H1 (cell line): ENCODE measurements around the gene DDX50. TPM values are rescaled to one million over a fixed set of nuclear protein-coding genes. Genes with fewer than 3 reads are reported as not detected.

Source experiments
- CTCF ChIA-PET: fragments of 300-600 bp; sonication (Branson Sonifier 250); formaldehyde crosslinking; loops from one replicate; lab custom pipeline; 2021; ENCODE audit not compliant: partially characterized antibody; lab: Charles Lee
- POLR2A ChIA-PET: fragments of 300-600 bp; sonication (Branson Sonifier 250); formaldehyde crosslinking; loops from one replicate; lab custom pipeline; 2021; ENCODE audit warnings: inconsistent platforms; ENCODE audit not compliant: partially characterized antibody; lab: Charles Lee
- DNase-seq, 2 experiments: peaks; one replicate each; pipeline versions ENCODE4 v3.0.0 to v3.0.0-alpha.2; 2010 to 2022; ENCODE audit warnings: low spot score in 2 of 2, low read depth in 1 of 2, mixed read lengths in 1 of 2
- FAIRE-seq: peaks from 2 replicates; lab custom pipeline; 2011; peaks lifted over from hg19 to GRCh38; lab: Jason Lieb, UNC
- H2AFZ ChIP-seq: 2 replicates; pipeline ENCODE4 v1.8.1; 2012; ENCODE audit warnings: low read length, inconsistent platforms
- H2AK5ac ChIP-seq: 2 replicates; pipeline ENCODE4 v1.6.1; 2013; ENCODE audit warnings: low read depth, low read length
- H2BK120ac ChIP-seq: replicated peaks from 2 replicates; pipeline ENCODE3; 2013; ENCODE audit warnings: low read depth, low read length, inconsistent platforms
- H2BK12ac ChIP-seq: 2 replicates; pipeline ENCODE4 v1.6.1; 2013; ENCODE audit warnings: low read depth, low read length
- H2BK15ac ChIP-seq: 2 replicates; pipeline ENCODE4 v1.6.1; 2013; ENCODE audit warnings: low read length
- H2BK20ac ChIP-seq: 2 replicates; pipeline ENCODE4 v1.6.1; 2013; ENCODE audit warnings: low read length
- H2BK5ac ChIP-seq: 2 replicates; pipeline ENCODE4 v1.6.1; 2013; ENCODE audit warnings: low read depth, low read length
- H3K14ac ChIP-seq: 2 replicates; pipeline ENCODE4 v1.6.1; 2013; ENCODE audit warnings: inconsistent platforms; ENCODE audit not compliant: insufficient read length
- H3K18ac ChIP-seq: 2 replicates; pipeline ENCODE4 v1.6.1; 2013; ENCODE audit warnings: low read length; ENCODE audit errors: extremely low read depth
- H3K23ac ChIP-seq: 2 replicates; pipeline ENCODE4 v1.6.1; 2013; ENCODE audit warnings: inconsistent platforms; ENCODE audit not compliant: insufficient read length
- H3K23me2 ChIP-seq: 2 replicates; pipeline ENCODE4 v1.6.1; 2013; ENCODE audit warnings: low read depth, low read length
- H3K27ac ChIP-seq: 2 replicates; pipeline ENCODE4 v1.6.1; 2011; ENCODE audit warnings: low read depth, low read length, inconsistent platforms
- H3K27me3 ChIP-seq, 4 experiments: replicated peaks in 1 of 4; 1 replicate in 1 of 4; 2 replicates in 3 of 4; pipeline versions ENCODE4 v1.6.1 to v1.8.1; 2011 to 2013; ENCODE audit warnings: low read length in 3 of 4, mild to moderate bottlenecking in 3 of 4, inconsistent platforms in 2 of 4, mixed read lengths in 2 of 4, moderate library complexity in 1 of 4; ENCODE audit not compliant: control insufficient read depth in 3 of 4, insufficient read depth in 3 of 4; ENCODE audit errors: extremely low read depth in 1 of 4
- H3K36me3 ChIP-seq, 4 experiments: 2 replicates each; pipeline versions ENCODE4 v1.6.1 to v1.8.1; 2011 to 2013; ENCODE audit warnings: mild to moderate bottlenecking in 4 of 4, low read length in 3 of 4, moderate library complexity in 2 of 4, control low read depth in 1 of 4, inconsistent platforms in 1 of 4; ENCODE audit not compliant: insufficient read depth in 4 of 4, control insufficient read depth in 2 of 4
- H3K4ac ChIP-seq: replicated peaks from 2 replicates; pipeline ENCODE3; 2013; ENCODE audit warnings: low read length, low read depth, mixed read lengths, inconsistent platforms; ENCODE audit not compliant: insufficient read length
- H3K4me1 ChIP-seq, 4 experiments: replicated peaks in 1 of 4; 1 replicate in 1 of 4; 2 replicates in 3 of 4; pipeline versions ENCODE4 v1.6.1 to v1.8.1; 2011 to 2013; ENCODE audit warnings: low read length in 3 of 4, inconsistent platforms in 2 of 4, mixed read lengths in 1 of 4; ENCODE audit not compliant: insufficient read depth in 4 of 4, control insufficient read depth in 3 of 4
- H3K4me2 ChIP-seq, 2 experiments: 2 replicates each; pipeline versions ENCODE4 v1.6.1 to v1.8.1; 2011 to 2013; ENCODE audit warnings: low read depth in 2 of 2, low read length in 2 of 2, control low read depth in 1 of 2, inconsistent platforms in 1 of 2, mild to moderate bottlenecking in 1 of 2; ENCODE audit not compliant: insufficient read depth in 1 of 2
- H3K4me3 ChIP-seq, 4 experiments: fragments of 200-600, 300-600 bp in 1 of 4; sonication (generic), shearing (Covaris generic), sonication (Bioruptor Twin) in 1 of 4; 2 replicates each; pipeline versions ENCODE4 v1.5.1 to v1.8.1; 2011 to 2016; ENCODE audit warnings: low read length in 4 of 4, low read depth in 3 of 4, control low read depth in 2 of 4, inconsistent platforms in 2 of 4, mild to moderate bottlenecking in 2 of 4, mixed read lengths in 1 of 4, moderate library complexity in 1 of 4; ENCODE audit not compliant: insufficient read depth in 2 of 4; ENCODE audit errors: extremely low read depth in 1 of 4
- H3K56ac ChIP-seq: replicated peaks from 2 replicates; pipeline ENCODE3; 2013; ENCODE audit warnings: low read depth, mild to moderate bottlenecking, mixed read lengths, low read length, inconsistent platforms; ENCODE audit not compliant: insufficient read length
- H3K79me1 ChIP-seq: 2 replicates; pipeline ENCODE4 v1.6.1; 2013; ENCODE audit warnings: low read depth, low read length, control low read depth
- H3K79me2 ChIP-seq, 2 experiments: 2 replicates each; pipeline versions ENCODE4 v1.6.1 to v1.8.1; 2012 to 2013; ENCODE audit warnings: low read length in 2 of 2, mild to moderate bottlenecking in 2 of 2, inconsistent platforms in 1 of 2; ENCODE audit not compliant: insufficient read depth in 2 of 2, control insufficient read depth in 1 of 2
- H3K9ac ChIP-seq, 4 experiments: replicated peaks in 1 of 4; 1 replicate in 1 of 4; 2 replicates in 3 of 4; pipeline versions ENCODE4 v1.6.1 to v1.8.1; 2011 to 2013; ENCODE audit warnings: low read depth in 3 of 4, low read length in 3 of 4, control low read depth in 2 of 4, mild to moderate bottlenecking in 2 of 4, moderate library complexity in 2 of 4, inconsistent platforms in 1 of 4; ENCODE audit errors: extremely low read depth in 1 of 4
- H3K9me3 ChIP-seq, 2 experiments: 2 replicates each; pipeline versions ENCODE4 v1.6.1 to v1.8.1; 2012 to 2013; ENCODE audit warnings: mild to moderate bottlenecking in 2 of 2, moderate library complexity in 2 of 2, control low read depth in 1 of 2, inconsistent platforms in 1 of 2, low read depth in 1 of 2, low read length in 1 of 2, mixed read lengths in 1 of 2; ENCODE audit not compliant: insufficient read depth in 2 of 2
- H4K20me1 ChIP-seq, 2 experiments: replicated peaks in 1 of 2; 2 replicates each; pipeline versions ENCODE3 to v1.8.1; 2011 to 2013; ENCODE audit warnings: inconsistent platforms in 2 of 2, low read length in 2 of 2, mild to moderate bottlenecking in 1 of 2; ENCODE audit not compliant: insufficient read depth in 2 of 2, control insufficient read depth in 1 of 2
- H4K5ac ChIP-seq: 2 replicates; pipeline ENCODE4 v1.6.1; 2013; ENCODE audit warnings: low read length, low read depth, mixed read lengths, inconsistent platforms; ENCODE audit not compliant: insufficient read length
- H4K8ac ChIP-seq: 2 replicates; pipeline ENCODE4 v1.8.0; 2013; ENCODE audit warnings: mild to moderate bottlenecking, moderate library complexity, low read length, inconsistent platforms; ENCODE audit not compliant: insufficient read depth; ENCODE audit errors: extremely low read depth
- H4K91ac ChIP-seq: replicated peaks from 2 replicates; pipeline ENCODE3; 2013; ENCODE audit warnings: low read length, mixed read lengths, inconsistent platforms; ENCODE audit not compliant: insufficient read length
- CBX8 ChIP-seq: fragments of 300-800, 300-1000 bp; sonication (generic); IDR thresholded peaks from 2 replicates; pipeline ENCODE4 v1.7.1; 2016; ENCODE audit warnings: low read depth, low read length, borderline replicate concordance
- GABPA ChIP-seq: IDR thresholded peaks from 2 replicates; pipeline ENCODE4 v1.6.1; 2011; ENCODE audit warnings: mild to moderate bottlenecking, low read length, moderate library complexity, borderline replicate concordance; ENCODE audit not compliant: insufficient read depth
- GTF2F1 ChIP-seq: IDR thresholded peaks from 2 replicates; pipeline ENCODE4 v1.6.1; 2012; ENCODE audit warnings: low read depth, low read length, improper control_type of control experiment, borderline replicate concordance
- HDAC6 ChIP-seq: IDR thresholded peaks from one replicate; pipeline ENCODE4 v1.7.1; 2012; ENCODE audit warnings: low read depth, mild to moderate bottlenecking, inconsistent platforms, low read length, moderate library complexity
- KDM4A ChIP-seq: IDR thresholded peaks from one replicate; pipeline ENCODE4 v1.7.1; 2012; ENCODE audit warnings: low read depth, mild to moderate bottlenecking, moderate library complexity, low read length, inconsistent platforms; ENCODE audit not compliant: severe bottlenecking
- NRF1 ChIP-seq: IDR thresholded peaks from 2 replicates; pipeline ENCODE4 v1.6.1; 2011; ENCODE audit warnings: mild to moderate bottlenecking, low read depth, low read length, improper control_type of control experiment
- POLR2A ChIP-seq, 2 experiments: IDR thresholded peaks; 1 replicate in 1 of 2; 2 replicates in 1 of 2; pipeline ENCODE4 v1.6.1; 2011; ENCODE audit warnings: low read depth in 2 of 2, low read length in 2 of 2, mild to moderate bottlenecking in 2 of 2; ENCODE audit errors: control extremely low read depth in 1 of 2
- RBBP5 ChIP-seq: IDR thresholded peaks from 2 replicates; pipeline ENCODE4 v1.7.1; 2012; ENCODE audit warnings: low read depth, mild to moderate bottlenecking, inconsistent platforms, low read length, moderate library complexity, borderline replicate concordance
- RNF2 ChIP-seq: fragments of 200-900, 300-1000 bp; sonication (generic); IDR thresholded peaks from 2 replicates; pipeline ENCODE4 v1.7.1; 2016; ENCODE audit warnings: borderline replicate concordance, low read depth, mild to moderate bottlenecking, antibody characterized with exemption, low read length; ENCODE audit not compliant: poor library complexity, severe bottlenecking; ENCODE audit errors: missing control alignments
- SAP30 ChIP-seq: fragments of 300-600 bp; sonication (generic); IDR thresholded peaks from 2 replicates; pipeline ENCODE4 v1.7.1; 2012; ENCODE audit warnings: low read length, moderate library complexity, mild to moderate bottlenecking, inconsistent platforms; ENCODE audit not compliant: insufficient read depth, insufficient replicate concordance
- WGBS, 2 experiments: shearing (Covaris generic) in 1 of 2; methylation state at CpG; one replicate each; pipeline versions ENCODE4 v1.1.6 to v1.1.7; 2013 to 2015; ENCODE audit warnings: low lambda C conversion rate in 2 of 2, mixed read lengths in 2 of 2, inconsistent platforms in 1 of 2, low coverage in 1 of 2, missing lambda C conversion rate in 1 of 2; ENCODE audit not compliant: insufficient replicate concordance in 2 of 2, insufficient coverage in 1 of 2, insufficient read length in 1 of 2; ENCODE audit errors: extremely low coverage in 1 of 2, missing lambda C conversion rate in 1 of 2; 5-methylcytosine and 5-hydroxymethylcytosine counted together
- polyA plus RNA-seq, 7 experiments: library from polyadenylated mRNA; depleted of rRNA in 3 of 7; stranded (reverse) in 5 of 7; unstranded in 2 of 7; fragments of >200 nt in 5 of 7; fragments of 200-250 nt in 2 of 7; gene quantifications; 1 replicate in 5 of 7; 2 replicates in 1 of 7; 4 replicates in 1 of 7; pipeline versions ENCODE4 v1.2.1 to v1.2.3, GENCODE V29; 2011 to 2013; ENCODE audit warnings: missing spikeins in 2 of 7, mixed read lengths in 2 of 7
- total RNA-seq: library from RNA; stranded (reverse); fragmentation: NEBNext Ultra II Directional; extraction: Animal tissue kit (Norgen Biotek cat#: 25700); gene quantifications from 2 replicates; pipeline ENCODE4 v1.2.1, GENCODE V29; 2021
- TF ChIP-seq, protein P1 (sequence below): IDR thresholded peaks from 2 replicates; pipeline ENCODE4 v1.6.1; 2012; ENCODE audit warnings: inconsistent platforms
- TF ChIP-seq, protein P2 (sequence below): IDR thresholded peaks from 2 replicates; pipeline ENCODE4 v1.6.1; 2012; ENCODE audit warnings: low read length, inconsistent platforms

The DDX50 gene
- total and polyA plus RNA-seq, 2 of the 8 experiments (the other 6 are each of a cell fraction or from before 2014, with no cell fraction given), result 20.0 to 36.5 TPM

DNA sequence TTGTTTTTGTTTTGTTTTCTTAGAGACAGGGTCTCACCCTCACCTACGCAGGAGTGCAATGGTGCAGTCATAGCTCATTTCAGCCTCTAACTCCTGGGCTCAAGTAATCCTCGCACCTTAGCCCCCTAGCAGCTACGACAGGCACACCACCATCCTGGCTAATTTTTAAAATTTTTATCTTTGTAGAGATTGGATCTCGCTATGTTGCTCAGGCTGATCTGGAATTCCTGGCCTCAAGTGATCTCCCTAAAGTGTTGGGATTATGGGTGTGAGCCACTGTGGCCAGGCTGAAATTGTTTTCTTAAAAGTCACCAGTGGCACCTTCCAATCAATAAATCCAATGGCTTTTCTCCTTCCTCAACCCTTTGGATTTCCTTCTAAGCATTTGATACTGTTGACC is 20.9 kb upstream of the DDX50 start:
- Histone ChIP-seq H4K5ac (no peak overlapping the region), H3K79me1 (no peaks in the 10 kb centered on the region), H3K4me3 (no peak overlapping the region), H3K4me1 (peaks cover 6 to 17% (median 14%) of the 10 kb centered on the region in 4 experiments; a peak in 5 of 7 replicates), H3K18ac (no peak overlapping the region), H2BK120ac (no peak overlapping the region), H2BK20ac (no peak overlapping the region), H4K20me1 (no peaks in the 10 kb centered on the region), H3K36me3 (no peaks in the 10 kb centered on the region), H4K8ac (no peak overlapping the region), H3K56ac (no peak overlapping the region), H3K4ac (no peak overlapping the region), H2AK5ac (no peak overlapping the region), H3K27ac (no peak overlapping the region), H3K27me3 (no peaks in the 10 kb centered on the region), H2AFZ (no peak overlapping the region), H3K4me2 (no peak overlapping the region), H3K23ac (no peak overlapping the region), H3K14ac (no peak overlapping the region), H3K79me2 (no peaks in the 10 kb centered on the region), H2BK12ac (no peak overlapping the region), H2BK15ac (no peak overlapping the region), H3K9ac (no peak overlapping the region), H3K9me3 (no peaks in the 10 kb centered on the region), H2BK5ac (no peak overlapping the region), H4K91ac (no peak overlapping the region), H3K23me2 (no peaks in the 10 kb centered on the region)
- POLR2A ChIA-PET, result interaction anchor here (1.2 kb wide), 1 partner anchor 50 kb away, joined by 3 read pairs; no protein-coding TSS in a partner anchor
- FAIRE-seq, result no peak
- CTCF ChIA-PET, result no interaction called here
- 86% methylated on average over 4 of the region's 4 CpGs; no CpG with 5 or more reads in 1 of the 2 experiments for WGBS, 2 experiments
- DNase-seq, result no peak
- no peak for TF ChIP-seq SAP30
- TF ChIP-seq RNF2, result no peak
- TF ChIP-seq, protein P1, sequence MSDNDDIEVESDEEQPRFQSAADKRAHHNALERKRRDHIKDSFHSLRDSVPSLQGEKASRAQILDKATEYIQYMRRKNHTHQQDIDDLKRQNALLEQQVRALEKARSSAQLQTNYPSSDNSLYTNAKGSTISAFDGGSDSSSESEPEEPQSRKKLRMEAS, result no peak
- no peak for TF ChIP-seq NRF1
- TF ChIP-seq KDM4A, result no peak
- no peak for TF ChIP-seq RBBP5
- TF ChIP-seq CBX8, result no peak
- no peak for TF ChIP-seq GABPA
- no peak for TF ChIP-seq HDAC6
- TF ChIP-seq, protein P2, sequence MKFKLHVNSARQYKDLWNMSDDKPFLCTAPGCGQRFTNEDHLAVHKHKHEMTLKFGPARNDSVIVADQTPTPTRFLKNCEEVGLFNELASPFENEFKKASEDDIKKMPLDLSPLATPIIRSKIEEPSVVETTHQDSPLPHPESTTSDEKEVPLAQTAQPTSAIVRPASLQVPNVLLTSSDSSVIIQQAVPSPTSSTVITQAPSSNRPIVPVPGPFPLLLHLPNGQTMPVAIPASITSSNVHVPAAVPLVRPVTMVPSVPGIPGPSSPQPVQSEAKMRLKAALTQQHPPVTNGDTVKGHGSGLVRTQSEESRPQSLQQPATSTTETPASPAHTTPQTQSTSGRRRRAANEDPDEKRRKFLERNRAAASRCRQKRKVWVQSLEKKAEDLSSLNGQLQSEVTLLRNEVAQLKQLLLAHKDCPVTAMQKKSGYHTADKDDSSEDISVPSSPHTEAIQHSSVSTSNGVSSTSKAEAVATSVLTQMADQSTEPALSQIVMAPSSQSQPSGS, result no peak
- TF ChIP-seq POLR2A (IDR thresholded peaks at IDR 0.05; ENCODE audit: control extremely low read depth in 1 of 2, low read depth in 2 of 2, low read length in 2 of 2), result no peak
- TF ChIP-seq GTF2F1, result no peak
